CD4-positive, alpha-beta T cell treated with Interleukin-4 for 4 hours (primary cell): ENCODE results near the gene RNU1-2.
"Not testable (repeated sequence)": the region's sequence is repeated elsewhere in the genome, so short reads cannot be mapped to it uniquely, and the experiment has no call there.

Experiments
- DNase-seq: peaks from one replicate; pipeline ENCODE4 v3.0.0-alpha.2; 2020

The RNU1-2 gene

GRCh38 chr1:16911851-16912721 lies 16.3 kb downstream of the RNU1-2 start:
- not testable (repeated sequence) for DNase-seq

DNA sequence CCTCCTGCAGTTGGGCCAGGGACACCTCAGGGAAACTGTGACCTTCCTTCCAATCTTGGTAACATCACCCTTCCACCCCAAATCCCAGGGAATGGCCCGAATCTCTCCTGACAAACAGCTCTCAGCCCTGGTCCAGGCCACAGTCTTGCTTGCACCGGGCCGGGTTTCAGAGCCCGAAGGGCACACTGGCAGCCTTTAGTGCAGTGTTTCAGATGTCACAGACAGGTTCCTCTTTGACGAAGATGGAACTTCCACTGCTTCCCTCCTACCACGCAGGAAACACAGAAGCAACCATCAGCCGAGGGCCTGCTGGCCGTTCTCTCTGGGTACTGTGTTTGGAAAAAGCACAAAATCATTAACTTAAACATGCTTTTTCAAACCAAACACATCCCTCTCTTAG lies 17.0 kb downstream of the RNU1-2 start:
- DNase-seq = not testable (repeated sequence)

- DNase-seq = no peak
Measured at GRCh38 chr1:16913181-16913832, 17.5 kb downstream of the RNU1-2 start.

- peak; percentile 94 for DNase-seq
Measured at GRCh38 chr1:16913833-16914662, 18.3 kb downstream of the RNU1-2 start.

DNA sequence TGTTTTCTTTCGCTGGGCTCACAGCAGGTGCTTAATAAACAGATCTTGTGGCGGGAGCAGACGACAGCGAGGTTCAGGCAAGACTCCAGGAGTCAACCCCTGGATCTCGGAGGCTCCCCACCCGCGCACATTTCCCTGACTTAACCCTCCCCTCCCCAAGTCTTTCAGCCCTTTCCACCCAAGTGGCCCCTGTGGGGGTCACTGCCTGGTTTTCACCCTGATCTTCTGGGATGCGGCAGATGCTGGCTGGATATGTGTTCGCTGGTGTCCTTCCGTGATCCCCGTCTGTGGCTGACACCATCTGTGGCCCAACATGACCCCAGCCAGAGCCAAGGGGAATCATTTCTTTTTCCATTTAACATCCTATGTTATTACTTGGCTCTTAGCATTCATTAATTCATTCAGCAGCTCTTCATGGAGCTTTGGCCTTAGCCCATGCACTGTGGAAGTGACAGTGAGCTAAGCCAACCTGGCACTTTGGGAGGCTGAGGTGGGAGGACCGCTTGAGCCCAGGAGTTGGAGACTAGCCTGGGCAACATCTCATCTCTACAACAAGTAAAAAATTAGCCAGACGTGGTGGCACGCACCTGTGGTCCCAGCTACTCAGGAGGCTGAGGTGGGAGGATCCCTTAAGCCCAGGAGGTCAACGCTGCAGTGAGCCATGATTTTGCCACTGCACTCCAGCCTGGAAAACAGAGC lies 19.3 kb downstream of the RNU1-2 start:
- not testable (repeated sequence) for DNase-seq

DNA sequence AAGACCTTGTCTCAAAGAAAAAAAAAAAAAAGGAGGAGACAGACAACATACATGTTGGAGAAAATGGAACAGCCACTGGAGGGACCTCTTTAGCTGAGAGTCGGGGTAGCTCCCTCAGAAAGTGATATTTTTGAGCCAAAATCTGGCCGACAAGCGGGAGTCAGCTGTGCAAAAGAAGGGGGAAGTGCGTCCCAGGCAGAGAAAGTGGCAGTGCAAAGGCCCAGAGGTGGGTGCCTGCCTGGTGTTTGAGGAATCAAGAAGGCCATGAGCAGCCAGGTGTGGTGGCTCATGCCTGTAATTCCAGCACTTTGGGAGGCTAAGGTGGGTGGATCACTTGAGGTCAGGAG lies 19.8 kb downstream of the RNU1-2 start:
- no peak for DNase-seq

DNA sequence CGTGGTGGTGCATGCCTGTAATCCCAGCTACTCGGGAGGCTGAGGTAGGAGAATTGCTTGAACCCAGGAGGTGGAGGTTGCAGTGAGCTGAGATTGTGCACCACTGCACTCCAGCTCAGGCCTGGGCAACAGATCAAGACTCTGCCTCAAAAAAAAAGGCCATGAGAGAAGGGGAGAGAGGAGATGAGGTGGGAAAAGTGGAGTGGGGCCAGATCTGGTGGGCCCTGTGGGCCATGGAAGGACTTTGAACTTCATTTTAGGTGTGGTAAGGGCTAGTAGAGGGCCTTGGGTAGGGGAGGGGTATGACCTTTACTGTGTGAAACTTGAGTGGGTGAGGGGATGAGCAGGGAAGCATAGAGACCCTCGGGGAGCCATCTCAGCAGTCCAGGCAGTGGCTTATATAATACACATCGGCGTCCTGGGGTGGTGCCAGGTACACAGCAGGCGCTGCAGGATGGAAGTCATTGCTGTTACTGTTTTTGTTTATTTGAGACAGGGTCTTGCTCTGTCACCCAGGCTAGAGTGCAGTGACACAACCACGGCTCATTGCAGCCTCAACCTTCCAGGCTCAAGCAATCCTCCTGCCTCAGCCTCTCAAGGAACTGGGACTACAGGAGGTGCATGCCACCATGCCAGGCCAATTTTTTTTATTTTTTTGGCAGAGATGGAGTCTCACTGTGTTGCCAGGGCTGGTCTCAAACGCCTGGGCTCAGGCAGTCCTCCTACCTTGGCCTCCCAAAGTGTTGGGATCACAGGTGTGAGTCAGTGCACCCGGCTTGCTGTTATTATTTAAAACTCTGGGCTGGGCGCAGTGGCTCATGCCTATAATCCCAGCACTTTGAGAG lies 20.5 kb downstream of the RNU1-2 start:
- DNase-seq = not testable (repeated sequence)

- DNase-seq = no peak
Measured at GRCh38 chr1:16918371-16918770, 22.6 kb downstream of the RNU1-2 start.

DNA sequence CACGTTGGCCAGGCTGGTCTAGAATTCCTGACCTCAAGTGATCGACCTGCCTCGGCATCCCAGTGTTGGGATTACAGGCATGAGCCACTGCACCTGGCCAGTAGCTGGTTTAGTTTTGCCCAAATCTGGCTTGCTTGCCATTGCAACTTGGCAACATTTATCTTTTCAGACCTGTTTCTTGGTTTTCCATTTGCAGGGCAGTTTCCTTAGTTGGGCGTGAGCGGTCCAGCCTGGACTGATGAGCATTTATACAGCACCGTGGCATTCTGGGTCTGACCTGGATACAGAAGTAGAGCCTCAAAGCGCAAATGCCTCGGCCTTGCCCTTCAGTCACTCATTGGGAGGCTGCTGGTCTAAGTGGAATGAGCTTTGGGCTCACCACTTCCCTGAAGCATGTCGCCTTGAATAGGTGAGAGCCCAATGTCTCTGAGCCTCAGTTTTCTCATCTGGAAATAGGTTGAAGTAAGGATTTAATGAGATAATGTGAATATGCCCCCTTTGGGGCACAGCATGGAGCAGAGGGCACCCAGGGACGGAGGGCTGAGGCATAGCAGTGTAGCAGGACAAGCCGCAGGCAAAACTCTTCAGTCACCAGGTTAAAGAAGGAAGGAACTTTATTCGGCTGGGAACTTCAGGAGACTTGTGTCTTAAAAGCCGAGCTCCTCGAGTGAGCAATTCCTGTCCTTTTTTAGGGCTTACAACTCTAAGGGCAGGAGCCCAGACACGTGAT lies 23.3 kb downstream of the RNU1-2 start:
- DNase-seq = not testable (repeated sequence)

DNA sequence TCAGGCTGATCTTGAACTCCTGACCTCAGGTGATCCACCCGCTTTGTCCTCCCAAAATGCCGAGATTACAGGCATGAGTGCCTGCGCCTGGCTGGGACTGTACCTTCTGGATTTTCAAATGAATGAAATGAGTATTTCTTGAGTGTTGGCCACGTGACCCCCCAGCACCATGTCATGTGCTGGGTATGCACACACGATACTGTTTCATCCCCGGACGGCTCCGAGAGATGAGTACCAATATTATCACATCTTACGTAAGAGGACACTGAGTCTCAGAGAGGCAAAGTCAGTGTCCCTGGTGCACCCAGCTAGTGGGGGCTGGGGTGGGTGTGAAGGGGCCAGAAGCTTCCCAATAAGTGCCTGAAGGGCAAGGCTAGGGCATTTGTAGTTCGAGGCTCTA lies 25.2 kb downstream of the RNU1-2 start:
- DNase-seq = no peak

GRCh38 chr1:16921391-16922185 lies 25.8 kb downstream of the RNU1-2 start, which contains the start of gene CROCC:
TSS of gene CROCC (plus strand) at chr1:16921931. CDS start at chr1:16922019, 88 bp downstream.
- DNase-seq = peak; percentile 23

DNA sequence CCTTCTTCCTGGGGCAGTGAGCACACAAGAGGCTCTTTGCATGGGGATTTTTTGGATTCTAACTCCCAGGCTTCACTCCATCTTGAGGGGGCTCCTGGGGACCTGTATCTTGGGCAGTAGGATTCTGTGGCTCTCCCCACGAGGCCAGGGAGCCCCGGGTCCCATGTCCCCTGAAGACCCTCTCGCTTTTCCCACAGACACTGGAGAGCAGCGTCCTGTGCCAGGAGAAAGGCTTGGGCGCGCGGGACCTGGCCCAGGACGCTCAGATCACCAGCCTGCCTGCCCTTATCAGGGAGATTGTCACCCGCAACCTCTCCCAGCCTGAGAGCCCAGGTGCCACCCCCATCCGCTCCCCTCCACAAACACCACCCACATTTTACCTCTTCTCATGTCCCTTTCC lies 26.7 kb downstream of the RNU1-2 start:
- DNase-seq = no peak

GRCh38 chr1:16922885-16923431 lies 27.2 kb downstream of the RNU1-2 start:
- DNase-seq = no peak

DNA sequence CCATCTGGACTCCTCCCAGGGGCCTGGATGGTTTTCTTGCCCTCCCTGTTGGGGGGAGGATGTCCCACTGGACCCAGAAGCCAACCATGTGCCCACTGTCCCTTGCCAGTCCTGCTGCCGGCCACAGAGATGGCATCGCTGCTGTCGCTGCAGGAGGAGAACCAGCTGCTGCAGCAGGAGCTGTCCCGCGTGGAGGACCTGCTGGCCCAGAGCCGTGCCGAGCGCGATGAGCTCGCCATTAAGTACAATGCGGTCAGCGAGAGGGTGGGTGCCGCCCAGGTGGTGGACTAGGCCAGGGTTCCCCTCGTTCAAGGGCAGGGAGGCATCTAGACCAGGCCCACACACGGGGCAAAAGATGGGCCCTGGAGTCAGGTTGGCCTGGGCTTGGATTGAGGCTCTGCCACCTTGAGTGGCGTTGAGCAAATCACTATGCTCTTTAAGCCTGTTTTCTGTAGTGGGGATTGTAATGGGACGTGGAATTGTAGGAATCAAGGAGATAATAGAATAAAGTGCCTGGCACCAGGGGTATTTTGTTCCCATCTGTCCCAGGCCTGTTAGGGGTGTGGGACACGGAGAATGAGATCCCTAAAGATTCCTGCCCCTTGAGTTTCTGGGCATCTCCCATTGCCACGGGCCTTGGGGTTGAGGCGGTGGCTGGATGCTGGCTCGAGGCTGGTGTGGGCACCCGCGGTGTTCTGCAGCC lies 28.6 kb downstream of the RNU1-2 start:
- DNase-seq = no peak

GRCh38 chr1:16924919-16925477 lies 29.2 kb downstream of the RNU1-2 start:
- DNase-seq = no peak

- no peak for DNase-seq
Measured at GRCh38 chr1:16925635-16926490, 30.1 kb downstream of the RNU1-2 start.

GRCh38 chr1:16926491-16927073 lies 30.8 kb downstream of the RNU1-2 start:
- DNase-seq = no peak
